SIG-M5 treated with dmso at 0.1 percent for 504 hours (cell line): ENCODE results near the gene DCUN1D4.
A peak's percentile ranks its signal among the peaks of the same experiment; 100 is the strongest.
"Not testable (repeated sequence)": the region's sequence is repeated elsewhere in the genome, so short reads cannot be mapped to it uniquely, and the experiment has no call there.

ENCODE experiments used
- DNase-seq: peaks from one replicate; lab custom pipeline; 2025; ENCODE audit not compliant: unreplicated experiment; lab: John Stamatoyannopoulos, UW

The DCUN1D4 gene

DNA sequence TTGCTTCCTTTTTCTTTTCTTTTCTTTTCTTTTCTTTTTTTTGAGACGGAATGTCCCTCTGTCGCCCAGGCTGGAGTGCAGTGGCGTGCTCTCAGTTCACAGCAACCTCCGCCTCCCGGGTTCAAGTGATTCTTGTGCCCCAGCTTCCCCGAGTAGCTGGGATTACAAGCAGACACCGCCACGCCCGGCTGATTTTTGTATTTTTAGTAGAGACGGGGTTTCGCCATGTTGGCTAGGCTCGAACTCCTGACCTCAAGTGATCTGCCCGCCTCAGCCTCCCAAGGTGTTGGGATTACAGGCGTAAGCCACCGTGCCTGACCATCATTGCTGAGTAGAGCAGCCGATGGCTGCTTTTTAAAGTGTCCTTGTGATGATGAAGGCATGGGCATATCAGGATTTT, 50.4 kb downstream of the DCUN1D4 start:
- not testable (repeated sequence) for DNase-seq

DNA sequence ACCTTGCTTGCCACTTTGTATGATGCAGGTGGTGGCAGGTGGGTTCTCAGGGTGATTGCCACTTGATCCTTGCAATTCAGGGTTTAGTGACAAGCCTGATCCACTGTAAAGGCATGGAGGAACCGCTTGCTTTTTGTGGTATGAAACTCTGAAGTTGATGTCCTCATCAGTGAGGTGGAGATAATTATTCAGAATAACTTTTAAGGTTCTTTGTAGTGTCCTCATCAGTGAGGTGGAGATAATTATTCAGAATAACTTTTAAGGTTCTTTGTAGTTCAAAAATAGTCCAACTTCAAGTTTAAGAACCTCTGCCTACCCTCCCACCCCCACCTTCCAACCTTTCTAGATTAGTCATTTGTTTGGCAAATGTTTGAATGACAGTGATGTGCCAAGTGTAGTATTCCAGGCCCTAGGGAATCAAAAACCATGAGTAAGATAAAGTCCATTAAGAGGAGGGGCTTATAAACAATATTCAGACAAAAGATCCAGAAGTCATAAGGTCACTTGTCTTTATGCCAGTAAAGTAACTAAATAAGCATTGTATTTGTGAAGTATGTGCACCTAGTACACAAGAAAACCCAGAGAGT, 51.2 kb downstream of the DCUN1D4 start:
- DNase-seq: no peak

DNA sequence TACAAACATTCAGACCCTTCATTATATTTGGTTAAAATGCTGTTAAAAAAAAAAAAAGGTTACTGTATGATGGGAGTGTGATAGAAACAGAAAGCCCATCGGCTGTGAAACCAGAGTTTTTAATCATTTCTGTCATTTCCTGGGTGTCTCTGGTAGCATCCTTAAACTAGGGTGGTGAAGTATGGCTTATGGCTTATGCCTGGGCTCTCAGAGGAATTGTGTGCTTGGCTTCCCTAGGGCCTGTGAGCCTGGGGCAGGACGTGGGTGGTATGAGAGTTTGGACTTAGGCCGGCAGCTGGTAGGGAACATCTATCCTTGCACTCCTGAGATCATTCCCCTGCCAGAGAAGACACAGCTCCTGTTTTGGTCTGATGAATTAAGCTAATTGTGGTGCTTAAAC, 52.2 kb downstream of the DCUN1D4 start:
- DNase-seq: no peak

DNA sequence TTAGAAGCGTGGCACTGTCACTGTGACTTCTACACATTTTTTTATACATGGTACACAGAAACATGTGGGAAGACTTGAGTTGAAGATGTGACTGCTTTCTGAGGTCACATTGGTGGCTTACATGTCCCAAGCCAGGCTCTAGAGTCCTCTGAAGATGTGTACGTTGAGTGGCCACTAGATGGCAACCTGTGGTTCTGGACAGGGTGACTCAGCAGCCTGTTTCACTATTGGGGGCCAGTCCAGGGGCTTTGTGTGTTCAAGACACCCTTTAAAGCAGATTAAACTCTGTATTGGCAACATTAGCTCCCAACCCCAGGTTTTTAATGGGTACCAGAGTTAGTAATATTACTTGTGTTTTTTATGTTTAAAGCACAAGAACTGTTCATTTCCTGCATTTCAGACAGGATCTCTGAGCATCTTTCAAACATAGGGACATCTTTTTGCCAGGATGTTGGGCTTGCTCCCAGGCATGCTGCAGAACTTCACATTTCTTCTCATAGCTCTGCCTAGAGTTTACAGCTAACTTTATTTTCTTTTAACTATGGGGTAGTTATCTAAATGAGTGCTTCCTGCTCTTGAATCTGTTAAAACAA, 53.0 kb downstream of the DCUN1D4 start:
- peak; percentile 81 for DNase-seq

DNA sequence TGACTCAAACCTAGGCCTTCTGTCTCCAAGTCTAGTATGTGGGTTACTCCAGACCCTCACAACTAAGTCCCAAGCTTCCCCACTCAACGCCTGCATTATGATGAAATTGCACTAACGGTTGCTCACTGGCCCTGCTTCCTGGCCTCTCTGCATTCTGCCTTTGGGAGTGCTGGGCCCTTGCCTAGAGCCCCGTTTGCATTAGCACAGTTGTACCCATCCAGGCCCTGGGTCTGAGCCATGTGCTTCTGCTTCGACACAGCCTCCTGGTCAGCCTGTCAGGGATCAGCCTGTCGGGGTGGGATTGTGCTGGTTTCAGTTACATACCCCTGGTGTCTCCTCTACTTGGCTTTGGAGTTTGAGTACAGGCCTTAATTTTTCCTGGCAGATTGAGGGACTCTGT, 58.4 kb downstream of the DCUN1D4 start:
- DNase-seq: peak; percentile 75

DNA sequence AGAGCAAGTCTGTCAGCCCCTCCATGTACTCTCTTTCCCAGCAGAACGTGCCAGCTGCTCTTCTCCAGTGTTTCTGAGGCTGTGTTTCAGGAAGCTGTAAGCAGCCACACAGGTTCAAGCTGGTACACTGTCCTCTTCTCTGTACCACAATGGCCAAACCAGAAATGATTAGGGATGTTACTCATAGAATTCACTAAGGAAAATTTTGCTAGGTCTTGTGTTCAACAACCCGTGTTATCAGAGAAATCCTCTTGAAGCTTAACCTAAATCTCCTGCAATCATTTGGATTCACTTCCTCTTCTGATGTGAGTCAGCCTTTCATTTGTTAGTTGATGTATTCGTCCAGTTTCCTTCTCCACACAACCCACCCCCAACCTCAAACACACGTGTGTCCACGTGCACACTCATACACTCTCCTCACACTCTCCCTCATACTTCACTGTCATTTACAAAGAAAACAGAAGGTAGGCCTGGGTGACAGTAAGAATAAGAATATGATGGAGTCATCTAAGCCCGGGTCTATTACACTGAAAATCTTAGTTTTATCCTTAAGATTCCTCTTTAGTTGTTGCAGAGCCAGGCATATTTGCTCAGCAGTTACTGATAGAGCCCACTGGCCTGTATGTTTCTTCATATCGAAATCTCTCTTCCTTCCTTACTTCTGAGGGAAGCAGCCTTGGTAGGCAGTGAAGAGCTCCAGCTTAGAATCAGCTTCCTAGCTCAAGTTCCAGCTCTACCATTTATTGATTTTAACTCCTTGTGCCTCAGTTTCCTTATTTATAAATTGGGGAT, 63.4 kb downstream of the DCUN1D4 start:
- DNase-seq: peak; percentile 88

DNA sequence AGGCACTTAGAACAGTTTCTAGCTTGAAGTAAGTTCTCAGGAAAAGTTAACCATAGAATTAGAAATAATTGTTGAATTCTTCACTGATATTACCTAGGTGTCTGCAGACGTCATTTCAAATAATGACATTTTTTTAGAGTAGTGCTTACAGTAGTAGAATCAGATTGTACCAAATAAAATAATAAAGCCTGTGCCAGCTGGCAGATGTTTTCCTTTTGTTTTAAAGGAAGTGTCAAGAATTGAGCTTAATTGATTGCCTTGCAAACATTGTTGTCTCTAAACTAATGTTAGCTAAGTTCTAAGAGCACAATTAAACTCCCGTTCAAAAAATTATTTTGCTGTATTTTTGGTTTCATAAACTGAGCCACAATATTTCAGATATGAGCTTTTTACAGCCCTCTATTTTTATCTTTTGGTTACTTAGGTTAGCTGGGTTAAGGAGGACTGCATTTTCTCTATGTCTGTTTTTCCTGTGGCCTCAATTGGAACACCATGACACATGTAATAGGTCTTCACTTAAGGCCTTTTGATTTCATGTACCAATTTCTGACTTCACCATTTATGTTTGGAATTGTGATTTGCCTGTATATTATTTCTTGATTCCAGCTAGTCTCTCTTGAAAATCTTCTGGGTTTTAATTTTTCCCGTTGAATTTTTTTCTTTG, 64.2 kb downstream of the DCUN1D4 start:
- no peak for DNase-seq

DNA sequence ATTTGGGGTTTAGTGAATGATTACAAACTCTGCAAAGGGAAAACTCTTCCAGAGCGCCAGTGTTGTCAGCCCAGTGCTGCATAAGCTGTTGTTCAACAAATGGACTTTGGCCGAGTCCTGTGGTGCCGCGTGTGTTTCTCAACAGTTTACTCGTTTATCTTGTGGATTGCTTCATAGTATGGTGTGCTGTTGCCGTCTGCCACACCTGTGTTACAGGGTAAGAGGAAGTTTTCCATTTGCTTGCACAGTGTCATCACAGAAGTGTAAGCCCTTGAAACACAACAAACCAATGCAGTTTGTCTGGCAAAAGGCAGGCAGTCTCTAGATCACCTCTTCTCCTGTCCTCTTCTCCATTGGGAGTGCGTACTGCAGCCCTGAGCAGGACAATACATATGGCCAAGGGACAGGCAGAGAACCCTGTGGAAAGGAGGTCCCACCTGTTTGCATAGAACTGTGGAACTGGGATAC, 66.3 kb downstream of the DCUN1D4 start:
- DNase-seq: no peak

DNA sequence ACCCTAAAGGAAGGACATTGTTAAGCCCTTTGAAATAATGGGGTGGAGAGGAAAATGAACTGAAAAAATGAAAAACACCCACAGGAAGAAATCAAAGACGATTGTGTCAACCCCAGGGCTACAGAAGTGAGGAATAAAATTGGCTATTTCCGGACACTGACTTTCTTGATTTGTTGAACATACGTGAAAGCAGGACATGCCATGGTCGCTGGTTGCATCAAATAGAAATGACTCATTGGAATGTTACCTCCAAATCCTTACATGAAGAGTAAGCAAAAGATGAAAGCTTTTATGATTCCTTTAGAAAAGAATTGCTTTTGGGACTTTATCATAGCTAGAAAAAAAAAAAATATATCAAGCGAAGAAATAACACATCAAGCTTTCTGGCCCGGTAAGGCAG, 75.3 kb downstream of the DCUN1D4 start:
- no peak for DNase-seq

DNA sequence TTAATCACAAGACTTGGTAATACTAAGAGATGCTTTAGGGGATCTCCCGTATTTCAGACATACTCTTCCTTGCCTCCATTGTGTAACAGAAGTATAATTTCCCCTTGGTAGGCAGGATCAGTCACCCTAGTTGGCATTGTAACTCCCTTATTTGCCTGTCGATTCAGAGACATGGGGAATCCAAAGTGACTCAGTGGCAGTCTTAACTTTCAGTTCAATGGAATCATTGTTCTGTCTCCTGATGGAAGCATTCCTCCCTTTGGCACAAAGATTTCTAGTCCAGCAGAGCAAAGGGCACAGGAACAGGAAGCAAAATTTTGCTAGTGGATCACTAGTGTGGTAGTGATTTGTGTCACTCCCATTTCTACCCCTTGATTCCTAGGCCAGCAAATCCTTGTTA, 80.4 kb downstream of the DCUN1D4 start:
- DNase-seq: no peak

DNA sequence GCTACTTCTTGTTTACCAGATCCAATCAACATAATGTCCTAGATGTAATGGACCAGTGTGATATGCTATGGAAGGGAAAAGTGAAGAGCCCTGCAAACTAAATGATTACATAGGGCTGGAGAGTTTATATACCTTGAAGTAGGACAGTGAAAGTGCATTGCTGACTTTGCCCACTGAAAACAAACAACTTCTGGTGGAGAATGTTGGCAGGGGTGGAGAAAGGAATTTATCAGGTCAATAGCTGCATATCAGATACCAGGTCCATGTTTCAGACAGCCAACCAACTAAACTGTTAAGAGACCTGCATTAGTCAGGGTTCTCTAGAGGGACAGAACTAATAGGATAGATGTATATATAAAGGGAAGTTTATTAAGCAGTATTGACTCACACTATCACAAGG, 82.4 kb downstream of the DCUN1D4 start:
- no peak for DNase-seq

DNA sequence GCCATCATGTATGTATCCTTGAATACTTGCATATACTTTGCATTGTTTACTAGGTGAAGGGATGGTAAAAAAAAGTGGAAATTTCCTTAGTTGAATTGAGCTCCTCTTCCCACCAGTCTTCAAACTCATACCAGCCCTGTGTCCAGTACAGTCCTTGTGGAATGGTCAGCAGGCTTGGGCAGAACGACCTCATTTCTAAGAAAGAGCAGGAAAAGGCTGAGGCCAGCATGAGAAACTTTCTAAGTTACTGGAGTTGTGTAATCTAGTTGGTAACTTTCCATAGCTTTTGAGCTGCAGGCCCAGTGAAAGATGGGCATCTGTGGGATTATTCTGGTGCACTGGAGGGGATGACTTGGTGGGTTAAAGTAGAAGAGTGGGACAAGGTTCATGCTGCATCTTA, 87.6 kb downstream of the DCUN1D4 start:
- DNase-seq: no peak

DNA sequence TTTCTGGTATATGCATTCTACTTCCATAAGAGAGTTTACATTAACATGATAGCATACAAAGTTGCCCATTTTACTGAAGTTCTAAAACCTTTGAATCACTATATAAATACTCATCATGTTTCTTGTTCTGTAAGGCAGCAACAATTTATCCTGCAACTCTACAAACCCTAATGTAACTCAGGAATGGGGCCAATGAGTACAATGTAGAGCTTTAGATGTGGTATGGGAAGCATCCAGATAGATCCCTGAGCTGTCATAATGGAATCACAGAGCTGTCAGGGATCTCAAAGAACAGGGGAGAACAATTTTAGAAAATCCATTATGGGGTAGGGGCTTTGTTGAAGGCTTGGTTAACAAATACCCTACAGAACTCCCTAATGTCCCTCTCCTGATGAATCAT, 88.5 kb downstream of the DCUN1D4 start:
- no peak for DNase-seq

DNA sequence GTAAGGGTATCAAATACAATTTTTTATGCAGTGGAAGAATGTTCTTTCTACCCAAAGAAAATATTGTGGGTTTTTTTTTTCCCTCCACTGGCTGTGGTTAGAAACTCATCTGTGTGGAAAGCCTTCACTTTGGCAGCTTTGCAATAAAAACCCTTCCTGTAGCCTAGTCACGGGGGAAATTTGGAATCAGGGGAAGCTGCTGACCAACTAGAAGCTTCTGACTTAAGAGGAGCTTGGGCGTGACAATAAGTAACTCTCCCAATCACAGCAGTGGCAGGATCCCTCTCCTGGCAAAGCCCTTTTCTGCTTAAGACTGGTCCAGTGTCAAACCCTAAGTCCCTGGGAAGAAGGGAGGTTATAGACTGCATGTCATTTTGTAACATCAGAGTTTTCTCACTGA, 89.3 kb downstream of the DCUN1D4 start:
- no peak for DNase-seq

DNA sequence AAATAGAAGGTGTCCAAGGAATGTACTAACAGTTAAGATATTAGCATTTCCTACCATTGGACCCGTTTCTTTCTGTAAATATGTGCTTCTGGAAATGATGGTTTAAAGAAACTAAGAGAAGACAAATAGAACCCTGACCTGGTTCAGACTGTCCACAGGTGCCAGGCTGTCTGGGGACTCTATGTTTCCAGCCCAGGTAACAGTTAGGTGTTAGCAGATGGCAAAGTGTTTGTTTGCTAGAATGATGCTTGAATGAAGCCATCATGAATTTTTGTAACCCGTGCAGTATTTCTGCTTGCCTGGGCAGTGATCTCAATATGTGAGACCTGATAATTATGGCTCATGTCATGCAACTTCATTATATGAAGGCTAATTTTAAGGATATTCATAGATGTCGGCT, 89.7 kb downstream of the DCUN1D4 start:
- no peak for DNase-seq

DNA sequence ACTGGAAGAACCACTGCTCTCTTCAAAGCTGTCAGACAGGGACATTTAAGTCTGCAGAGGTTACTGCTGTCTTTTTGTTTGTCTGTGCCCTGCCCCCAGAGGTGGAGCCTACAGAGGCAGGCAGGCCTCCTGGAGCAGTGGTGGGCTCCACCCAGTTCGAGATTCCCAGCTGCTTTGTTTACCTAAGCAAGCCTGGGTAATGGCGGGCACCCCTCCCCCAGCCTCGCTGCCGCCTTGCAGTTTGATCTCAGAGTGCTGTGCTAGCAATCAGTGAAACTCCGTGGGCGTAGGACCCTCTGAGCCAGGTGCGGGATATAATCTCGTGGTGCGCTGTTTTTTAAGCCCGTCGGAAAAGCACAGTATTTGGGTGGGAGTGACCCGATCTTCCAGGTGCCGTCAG, 97.5 kb downstream of the DCUN1D4 start:
- DNase-seq: not testable (repeated sequence)

DNA sequence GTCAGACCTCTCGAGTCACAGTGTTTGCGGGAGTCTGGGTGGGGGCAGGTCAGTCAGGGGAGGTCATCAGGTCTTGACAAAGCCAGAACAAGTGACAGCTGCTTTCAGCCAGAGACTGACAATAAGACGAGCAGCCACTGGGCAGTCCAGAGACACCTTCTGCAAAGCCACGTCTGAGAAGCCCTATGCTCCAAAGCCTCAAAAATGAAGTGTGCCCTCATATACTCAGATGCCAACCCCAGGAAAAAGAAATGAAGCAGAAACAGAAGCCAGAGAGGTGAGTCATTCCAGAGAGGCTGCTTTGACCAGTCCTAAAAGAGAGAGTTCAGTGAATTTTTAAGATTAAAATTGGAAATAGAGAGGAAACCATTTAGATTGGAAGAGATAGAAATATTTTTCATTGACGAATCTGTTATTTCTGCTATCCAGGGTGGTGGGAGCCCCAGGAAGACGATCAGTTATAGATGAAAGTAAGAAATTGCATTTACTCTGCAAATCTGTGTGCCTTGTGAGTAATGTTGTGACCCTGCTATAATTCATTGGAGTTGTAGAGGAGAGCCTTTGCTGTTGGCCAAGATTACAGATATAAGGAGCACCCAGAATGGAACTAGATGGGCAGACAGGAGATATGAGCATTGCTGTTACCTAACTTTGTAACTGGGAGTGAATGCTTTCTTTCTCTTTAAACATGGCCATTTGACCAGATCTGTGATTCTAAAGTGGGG, 99.3 kb downstream of the DCUN1D4 start:
- no peak for DNase-seq

DNA sequence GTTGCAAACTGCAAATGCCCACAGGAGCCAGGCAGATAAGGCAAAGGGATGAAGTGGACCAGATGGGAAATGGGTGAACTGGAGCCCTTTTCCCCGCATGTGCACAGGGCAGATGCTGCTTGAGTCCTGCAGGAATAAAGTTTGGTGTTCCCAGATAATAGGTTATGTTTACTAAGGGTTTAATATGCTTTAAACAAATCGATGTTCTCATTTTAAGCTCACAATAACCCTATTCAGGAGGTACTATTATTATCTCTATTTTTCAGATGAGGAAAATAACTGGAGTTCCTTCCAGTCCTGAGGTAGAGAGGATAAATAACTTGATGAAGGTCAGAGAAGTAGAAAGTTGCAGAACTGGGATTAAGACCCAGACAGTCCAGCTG, 99.9 kb downstream of the DCUN1D4 start:
- DNase-seq: no peak

DNA sequence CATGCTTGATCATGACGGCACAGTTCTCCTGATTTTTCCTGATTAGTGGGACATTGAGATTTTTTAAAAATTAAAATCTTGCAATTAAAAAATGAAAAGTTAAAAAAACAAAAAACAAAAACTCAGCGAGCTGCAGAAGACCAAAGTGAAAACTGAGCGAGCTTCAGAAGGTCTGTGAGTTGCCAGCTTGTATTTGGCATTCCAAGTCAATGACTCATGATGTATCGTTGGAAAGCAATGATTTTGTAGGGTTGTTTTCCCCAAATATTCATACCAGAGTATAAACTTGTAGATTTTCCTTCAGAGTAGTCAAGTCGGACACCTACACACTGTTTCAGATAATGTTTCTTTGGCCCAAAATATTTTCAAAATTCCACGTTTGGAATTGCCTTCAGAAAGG, 100.3 kb downstream of the DCUN1D4 start:
- no peak for DNase-seq

DNA sequence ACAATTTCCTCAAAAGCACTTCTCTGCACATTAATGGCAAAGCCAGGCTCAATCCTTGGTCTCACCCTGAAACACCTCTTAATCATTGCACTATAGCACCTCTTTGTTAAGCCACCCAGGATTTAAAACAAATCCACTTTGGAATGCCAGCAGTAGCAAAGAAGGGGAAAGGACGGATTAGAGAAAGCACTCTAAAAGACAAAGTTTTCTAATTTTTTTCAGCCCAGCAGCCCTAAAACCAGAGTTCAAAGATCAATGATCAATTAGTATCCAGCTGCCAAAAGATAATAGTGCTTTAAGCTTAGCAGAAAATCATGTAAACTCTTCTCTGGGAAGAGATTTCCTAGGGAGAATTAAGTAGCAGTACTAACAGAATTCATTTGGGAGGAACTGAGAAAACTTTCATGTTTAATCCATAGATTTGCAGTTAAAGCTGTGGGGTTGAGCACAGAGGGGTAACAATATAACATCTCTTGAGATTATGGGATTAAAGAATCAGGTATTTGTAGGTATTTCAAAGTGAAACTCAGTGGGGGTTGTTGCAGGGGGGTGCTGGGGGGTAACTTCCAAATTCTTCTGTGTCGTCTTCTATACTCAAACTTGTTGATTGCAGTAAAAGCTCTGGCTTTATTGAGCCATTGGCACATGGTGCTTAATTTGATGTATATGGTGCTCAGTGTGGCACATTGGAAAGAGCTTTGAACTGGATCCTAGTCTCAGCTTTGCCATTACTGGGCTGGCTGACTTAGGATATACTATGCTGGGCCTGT, 115.4 kb downstream of the DCUN1D4 start:
- no peak for DNase-seq

DNA sequence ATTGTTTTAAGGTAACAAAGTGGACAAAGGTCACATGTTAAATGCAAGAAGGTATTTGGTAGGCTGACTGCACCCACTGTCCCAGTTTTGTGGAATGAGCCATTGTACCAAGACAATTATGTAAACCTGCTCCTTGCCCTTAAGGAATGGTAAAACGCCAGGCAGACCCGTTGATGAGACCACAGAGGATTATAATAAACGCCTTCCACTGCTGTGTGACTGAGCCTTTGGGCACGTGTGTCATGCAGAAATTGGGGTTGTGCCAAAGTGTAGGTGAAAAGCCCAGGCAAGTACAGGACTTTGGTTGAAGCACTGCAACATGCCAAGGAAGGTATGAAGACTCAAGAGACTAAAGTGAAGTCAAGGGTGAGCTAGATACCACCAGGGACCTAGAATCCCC, 117.5 kb downstream of the DCUN1D4 start:
- no peak for DNase-seq
